HG03108 (cell line): ENCODE data around the gene CLBA1.
"Not testable (repeated sequence)": the region's sequence is repeated elsewhere in the genome, so short reads cannot be mapped to it uniquely, and the experiment has no call there.

Experiments
- ATAC-seq: cut with Tn5 transposase; IDR thresholded peaks from one replicate; pipeline ENCODE4 v1.9.1; 2021; ENCODE audit warnings: moderate library complexity; ENCODE audit not compliant: unreplicated experiment

The CLBA1 gene

DNA sequence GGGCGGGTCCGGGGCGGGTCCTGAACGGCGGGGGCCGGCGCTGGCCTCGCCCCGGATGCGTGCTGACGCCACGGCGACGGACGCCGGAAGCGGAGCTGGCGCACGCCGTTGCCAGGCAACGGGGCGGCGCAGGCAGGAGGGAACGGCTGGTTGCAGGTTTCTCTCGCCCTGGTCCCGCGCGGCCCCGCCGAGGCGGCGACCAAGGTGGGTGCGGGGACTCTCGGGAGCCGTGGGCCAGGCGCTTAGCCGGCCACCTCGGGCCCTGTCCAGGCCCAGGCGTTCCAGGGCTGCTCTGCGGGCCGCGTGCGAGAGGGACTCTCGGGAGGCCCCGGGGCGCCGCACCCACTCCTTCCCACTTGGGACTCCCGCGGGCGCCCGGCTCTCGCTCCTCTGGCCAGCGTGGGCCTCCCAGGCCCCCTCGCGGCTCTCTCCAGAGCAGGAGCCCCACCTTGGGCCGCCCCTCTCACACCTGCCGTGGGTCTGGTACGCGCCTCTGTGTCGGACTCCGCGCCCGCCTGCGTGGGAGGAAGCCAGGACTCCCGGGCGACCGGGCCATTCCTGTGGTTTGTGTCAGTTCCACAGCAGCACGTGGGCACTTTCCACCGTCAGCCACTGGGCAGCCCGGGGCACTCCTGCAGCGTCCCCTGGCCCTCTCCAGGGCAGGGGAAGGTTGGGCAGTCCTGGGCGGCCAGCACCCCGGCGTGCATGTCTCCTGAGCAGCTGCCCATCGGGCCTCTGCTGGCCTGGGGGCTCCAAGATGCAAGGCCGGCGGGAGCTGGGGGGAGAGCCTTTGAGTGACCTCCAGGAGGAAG lies at the start of gene CLBA1:
CLBA1 (plus strand) TSS at position 114 of the 812 bp plus-strand sequence; CDS start at position 758, 644 bp downstream.
- ATAC-seq, result peak; percentile 91

DNA sequence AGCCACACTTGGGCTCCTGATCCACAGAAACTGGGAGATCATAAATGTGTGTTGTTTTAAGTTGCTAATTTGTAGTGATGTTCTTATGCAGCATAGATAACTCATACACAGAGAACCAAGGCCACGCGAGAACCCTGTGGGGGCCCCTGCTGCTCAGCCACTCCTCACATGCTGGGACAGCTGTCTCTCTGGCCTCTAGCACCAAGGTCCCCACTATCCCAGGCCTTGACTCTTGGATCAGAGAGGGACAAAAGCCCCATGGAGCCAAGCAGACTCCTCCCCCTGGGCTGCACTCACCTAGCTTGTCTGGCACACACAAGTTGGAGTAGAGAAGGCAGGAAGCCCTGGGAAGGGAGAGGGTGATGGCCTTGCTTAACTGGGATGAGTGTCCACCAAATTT lies 49.6 kb upstream of the CLBA1 start:
- ATAC-seq, result no peak

DNA sequence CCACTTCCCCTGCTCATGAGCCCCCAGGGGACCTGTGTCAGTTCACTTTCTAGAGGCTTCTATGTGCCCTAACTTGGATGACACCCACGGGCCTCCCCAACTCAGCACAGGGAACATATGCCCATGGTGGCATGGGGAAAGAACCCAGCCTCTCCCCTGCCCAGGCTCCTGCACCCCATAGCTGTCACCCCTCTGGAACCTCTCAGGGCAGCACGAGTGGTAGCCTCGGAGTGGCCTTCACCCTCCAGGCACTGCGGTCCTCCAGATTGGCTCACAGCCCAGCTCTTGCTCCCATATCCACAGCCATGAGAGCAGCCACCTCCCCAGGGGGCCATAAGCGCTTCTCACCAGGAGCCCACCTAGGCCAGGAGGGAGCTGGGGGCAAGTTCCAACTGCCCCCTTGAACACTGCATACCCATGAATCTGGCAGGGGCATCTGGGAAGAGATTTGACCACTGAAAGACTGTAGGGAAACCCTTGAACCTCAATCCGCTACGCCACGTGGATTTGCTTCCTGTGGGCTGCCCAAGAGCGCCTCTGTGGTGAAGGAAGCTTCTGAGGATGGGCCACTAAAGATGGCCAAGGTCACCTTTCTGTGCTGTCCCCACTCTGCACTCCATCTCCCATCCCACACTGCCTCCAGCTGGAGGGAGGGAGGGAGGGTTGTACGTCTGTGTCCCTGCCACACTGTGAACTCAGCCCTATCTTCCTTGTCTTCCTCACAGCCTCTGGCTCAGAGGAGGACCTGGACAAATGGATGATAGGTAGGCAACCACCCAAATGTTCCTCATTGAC lies 49.0 kb upstream of the CLBA1 start:
- no peak for ATAC-seq

DNA sequence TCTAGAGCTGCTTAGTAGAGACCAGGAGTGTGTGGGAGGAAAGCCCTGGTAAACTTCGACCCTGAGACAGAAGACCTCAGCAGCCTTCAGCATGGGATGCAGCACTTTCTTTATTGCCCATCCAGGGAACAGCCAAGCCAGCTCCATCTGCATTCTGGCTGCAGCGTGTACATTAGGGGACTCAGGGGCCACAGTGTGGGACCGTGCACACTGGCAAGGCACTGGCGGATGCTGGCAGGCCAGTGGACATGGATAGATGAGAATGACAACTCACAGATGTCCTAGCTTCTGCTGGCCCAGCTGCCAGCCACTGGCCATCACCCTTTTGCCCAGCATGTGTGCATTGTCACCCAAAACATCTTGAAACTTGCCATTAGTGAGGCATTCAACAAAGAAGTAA lies 48.4 kb upstream of the CLBA1 start:
- no peak for ATAC-seq

DNA sequence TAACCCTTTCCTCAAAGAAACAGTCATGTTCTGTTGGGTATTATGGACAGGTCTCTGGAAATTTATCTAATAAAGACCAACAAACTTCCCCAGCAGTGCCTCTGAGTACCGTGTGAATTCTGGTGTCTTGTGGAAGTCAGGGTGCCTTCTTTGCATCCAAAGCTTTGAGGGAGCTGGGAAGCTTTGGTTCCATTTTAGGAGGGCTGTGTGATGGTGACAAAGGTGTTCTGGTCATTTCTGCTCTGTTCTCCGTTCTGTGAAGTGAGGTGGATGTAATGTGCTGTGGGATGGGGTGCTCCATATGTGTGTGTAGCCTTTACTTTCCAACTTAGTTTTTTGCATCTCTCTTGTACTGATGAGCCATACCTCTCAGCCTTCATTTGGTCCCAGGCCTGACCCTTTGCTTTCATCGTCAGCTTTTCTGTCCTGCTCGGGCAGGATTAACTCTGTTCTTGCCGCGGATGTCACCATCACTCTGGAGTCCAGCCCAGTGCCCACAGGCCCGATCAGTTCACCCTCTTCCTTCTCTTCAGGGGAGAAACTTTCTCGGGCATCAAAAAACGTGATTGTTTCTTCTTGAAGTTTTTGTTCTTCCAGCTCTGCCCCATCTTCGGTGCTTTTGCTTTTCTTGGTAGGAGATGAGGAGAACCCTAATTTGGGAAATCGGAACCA lies 47.8 kb upstream of the CLBA1 start:
- no peak for ATAC-seq

DNA sequence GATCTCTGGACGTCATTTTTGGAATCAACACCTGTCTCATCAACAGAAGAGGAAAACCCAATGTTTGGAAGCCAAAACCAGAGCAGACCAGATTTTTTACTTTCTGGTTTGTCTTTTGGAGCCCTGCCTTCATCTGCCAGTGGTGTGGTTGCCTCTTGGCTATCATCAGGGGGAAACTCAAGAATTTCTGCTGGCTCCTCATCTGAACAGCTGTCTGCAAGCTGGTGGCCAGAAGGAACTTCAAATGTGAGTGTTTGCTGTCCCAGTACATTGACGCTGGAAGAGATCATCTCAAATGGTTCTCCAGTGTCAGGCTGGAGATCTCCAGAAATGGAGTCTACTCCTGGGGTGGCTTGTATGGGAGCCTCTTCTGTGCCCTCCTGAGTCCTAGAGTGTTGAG lies 47.2 kb upstream of the CLBA1 start:
- ATAC-seq, result no peak

DNA sequence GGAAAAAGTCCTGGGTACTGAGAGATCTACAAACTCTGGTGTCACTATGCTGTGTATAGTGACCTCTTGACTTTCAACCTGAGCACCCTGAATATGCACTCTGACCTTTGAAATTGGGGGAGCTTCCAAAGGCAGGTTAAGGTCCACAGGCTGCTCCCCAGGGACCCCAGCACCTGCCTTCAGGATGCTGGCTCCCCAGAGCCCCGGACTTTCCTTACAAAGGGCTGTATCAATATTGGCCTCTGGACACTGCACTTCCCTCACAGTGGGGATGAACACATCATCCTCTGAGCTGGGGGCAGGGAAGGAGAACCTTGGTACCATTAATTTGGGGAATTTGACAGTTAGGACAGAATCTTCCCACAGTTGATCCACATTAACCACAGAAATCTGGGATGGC lies 46.6 kb upstream of the CLBA1 start:
- ATAC-seq, result no peak

DNA sequence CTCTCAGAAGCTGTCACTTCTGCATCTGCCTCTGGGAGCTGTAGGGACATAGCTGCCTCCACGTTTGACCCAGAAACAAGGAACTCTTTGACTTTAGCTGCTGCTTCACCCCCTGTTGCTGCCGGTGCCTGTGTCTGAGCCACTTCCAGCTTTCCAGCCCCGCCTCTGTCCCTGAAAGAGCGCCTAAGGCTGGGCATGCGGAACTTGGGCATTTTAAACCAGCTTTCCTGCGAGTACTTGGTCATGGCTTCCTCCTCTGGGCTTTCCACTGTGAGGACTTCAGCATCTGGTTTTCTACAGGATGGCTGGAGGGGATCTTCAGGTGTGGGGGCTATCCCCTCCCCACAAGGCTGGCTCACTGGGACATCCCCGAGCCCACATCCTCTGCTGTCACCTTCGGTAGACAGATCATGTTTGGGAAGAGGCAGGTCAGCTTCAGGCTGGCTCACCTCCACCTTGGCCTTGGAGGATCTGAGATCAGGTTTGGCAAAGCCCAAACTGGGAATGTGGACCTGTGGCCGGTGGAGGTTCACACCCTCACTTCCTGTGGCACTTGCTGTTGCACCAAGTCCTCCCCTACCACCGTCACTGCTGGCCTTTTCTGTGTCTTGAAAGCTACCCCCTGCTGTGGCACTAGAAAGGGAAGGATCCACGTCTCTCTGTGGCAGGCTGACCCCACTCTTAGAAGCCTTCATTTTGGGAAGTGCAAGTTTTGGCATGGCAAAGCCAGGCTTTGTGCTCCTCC lies 45.8 kb upstream of the CLBA1 start:
- no peak for ATAC-seq

DNA sequence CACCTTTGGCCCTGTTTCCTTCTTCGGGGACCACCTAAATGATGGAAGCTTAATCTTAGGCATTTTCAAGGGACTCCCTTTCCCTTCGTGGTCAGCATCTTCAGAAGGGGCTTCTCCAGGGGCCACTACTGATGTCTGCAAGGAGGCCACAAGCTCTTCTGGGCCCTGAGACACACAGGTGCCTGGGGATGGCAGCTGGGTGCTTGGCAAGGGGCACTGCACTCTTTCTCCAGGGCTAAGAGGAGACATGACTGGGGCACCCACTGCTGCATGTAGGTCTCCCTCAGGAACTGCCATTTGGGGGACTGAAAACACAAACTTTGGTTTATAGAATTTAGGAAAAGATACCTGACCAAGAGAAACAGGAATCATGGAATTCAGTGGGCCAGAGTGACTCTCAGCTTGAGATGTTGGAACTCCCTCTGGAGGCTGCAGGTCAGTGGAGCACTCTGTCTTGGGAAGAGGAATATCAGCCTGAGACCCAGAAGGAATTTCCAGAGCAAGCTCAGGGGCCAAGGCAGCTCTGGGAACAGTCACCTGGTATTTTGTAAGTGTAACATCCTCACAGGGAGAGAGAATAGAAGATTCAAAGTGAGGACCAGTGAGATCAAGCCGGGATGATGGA lies 45.0 kb upstream of the CLBA1 start:
- ATAC-seq, result no peak

DNA sequence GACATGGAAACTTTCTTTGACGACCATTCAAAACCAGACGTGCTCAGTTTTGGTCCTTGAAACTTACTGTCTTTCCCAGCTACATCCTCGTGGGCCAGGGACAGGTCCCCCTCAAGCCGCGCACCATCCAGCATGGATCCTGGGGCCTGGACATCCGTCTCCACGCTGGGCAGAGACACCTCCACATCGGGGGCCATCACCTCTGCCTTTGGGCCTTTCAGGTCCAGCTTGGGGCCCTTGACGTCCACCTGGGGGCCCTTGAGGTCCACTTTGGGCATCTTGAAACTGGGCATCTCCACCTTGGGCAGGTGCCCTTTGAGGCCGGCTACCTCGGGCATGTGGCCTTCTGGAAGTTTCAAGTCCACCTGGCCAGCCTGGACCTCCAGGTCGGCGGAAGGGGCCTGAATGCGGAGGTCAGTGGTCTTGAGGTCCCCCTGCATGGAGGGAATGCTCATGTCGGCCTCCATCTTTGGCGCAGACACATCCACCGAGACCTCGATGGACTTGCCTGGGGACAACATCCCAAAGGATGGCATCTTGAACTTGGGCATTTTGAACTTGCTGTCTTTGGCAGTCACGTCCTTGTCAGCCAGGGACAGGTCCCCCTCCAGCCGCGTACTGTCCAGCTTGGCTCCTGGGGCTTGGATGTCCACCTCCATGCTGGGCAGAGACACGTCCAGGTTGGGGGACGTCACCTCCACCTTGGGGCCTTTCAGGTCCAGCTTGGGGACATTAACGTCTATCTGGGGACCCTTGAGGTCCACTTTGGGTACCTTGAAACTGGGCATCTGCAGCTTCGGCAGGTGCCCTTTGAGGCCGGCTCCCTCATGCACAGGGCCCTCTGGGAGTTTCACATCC lies 43.9 kb upstream of the CLBA1 start:
- no peak for ATAC-seq

DNA sequence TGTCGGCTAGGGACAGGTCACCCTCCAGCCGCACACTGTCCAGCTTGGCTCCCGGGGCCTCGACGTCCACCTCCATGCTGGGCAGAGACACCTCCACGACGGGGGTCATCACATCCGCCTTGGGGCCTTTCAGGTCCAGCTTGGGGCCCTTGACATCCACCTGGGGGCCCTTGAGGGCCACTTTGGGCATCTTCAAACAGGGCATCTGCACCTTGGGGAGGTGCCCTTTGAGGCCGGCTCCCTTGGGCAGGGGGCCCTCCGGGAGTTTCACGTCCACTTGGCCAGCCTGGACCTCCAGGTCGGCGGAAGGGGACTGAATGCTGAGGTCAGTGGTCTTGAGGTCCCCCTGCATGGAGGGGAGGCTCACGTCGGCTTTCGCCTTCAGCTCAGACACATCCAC lies 43.0 kb upstream of the CLBA1 start:
- ATAC-seq, result no peak

DNA sequence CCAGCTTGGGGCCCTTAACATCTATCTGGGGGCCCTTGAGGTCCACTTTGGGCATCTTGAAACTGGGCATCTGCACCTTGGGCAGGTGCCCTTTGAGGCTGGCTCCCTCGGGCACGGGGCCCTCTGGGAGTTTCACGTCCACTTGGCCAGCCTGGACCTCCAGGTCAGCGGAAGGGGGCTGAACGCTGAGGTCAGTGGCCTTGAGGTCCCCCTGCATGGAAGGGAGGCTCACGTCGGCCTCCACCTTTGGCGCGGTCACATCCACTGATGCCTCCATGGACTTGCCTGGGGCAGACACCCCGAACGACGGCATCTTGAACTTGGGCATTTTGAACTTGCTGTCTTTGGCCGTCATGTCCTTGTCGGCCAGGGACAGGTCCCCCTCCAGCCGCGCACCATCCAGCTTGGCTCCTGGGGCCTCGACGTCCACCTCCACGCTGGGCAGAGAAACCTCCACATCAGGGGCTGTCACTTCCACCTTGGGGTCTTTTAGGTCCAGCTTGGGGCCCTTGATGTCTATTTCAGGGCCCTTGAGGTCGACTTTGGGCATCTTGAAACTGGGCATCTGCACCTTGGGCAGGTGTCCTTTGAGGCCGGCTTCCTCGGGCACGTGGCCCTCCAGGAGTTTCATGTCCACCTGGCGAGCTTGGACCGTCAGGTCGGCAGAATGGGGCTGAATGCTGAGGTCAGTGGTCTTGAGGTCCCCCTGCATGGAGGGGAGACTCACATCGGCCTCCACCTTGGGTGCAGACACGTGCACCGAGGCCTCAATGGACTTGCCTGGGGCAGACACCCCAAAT lies 42.2 kb upstream of the CLBA1 start:
- ATAC-seq, result not testable (repeated sequence)

DNA sequence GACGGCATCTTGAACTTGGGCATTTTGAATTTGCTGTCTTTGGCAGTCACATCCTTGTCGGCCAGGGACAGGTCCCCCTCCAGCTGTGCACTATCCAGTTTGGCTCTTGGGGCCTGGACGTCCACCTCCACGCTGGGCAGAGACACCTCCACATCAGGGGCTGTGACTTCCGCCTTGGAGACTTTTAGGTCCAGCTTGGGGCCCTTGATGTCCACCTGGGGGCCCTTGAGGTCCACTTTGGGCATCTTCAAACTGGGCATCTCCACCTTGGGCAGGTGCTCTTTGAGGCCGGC lies 41.6 kb upstream of the CLBA1 start:
- ATAC-seq, result not testable (repeated sequence)

DNA sequence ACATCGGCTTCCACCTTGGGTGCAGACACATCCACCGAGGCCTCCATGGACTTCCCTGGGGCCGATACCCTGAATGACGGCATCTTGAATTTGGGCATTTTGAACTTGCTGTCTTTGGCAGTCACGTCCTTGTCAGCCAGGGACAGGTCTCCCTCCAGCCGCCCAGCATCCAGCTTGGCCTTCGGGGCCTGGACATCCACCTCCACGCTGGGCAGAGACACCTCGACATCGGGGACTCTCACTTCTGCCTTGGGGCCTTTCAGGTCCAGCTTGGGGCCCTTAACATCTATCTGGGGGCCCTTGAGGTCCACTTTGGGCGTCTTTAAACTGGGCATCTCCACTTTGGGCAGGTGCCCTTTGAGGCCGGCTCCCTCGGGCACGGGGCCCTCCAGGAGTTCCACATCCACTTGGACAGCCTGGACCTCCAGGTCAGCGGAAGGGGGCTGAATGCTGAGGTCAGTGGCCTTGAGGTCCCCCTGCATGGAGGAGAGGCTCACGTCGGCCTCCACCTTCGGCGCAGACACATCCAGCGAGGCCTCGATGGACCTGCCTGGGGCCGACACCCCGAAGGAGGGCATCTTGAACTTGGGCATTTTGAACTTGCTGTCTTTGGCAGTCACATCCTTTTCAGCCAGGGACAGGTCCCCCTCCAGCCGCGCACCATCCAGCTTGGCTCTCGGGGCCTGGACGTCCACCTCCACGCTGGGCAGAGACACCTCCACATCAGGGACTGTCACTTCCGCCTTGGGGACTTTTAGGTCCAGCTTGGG lies 41.0 kb upstream of the CLBA1 start:
- ATAC-seq, result not testable (repeated sequence)

DNA sequence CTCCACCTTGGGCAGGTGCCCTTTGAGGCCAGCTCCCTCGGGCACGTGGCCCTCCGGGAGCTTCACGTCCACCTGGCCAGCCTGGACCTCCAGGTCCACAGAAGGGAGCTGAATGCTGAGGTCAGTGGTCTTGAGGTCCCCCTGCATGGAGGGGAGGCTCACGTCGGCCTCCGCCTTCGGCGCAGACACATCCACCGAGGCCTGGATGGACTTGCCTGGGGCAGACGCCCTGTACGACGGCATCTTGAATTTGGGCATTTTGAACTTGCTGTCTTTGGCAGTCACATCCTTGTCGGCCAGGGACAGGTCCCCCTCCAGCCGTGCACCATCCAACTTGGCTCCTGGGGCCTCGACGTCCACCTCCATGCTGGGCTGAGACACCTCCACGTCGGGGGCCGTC lies 40.3 kb upstream of the CLBA1 start:
- ATAC-seq, result not testable (repeated sequence)

DNA sequence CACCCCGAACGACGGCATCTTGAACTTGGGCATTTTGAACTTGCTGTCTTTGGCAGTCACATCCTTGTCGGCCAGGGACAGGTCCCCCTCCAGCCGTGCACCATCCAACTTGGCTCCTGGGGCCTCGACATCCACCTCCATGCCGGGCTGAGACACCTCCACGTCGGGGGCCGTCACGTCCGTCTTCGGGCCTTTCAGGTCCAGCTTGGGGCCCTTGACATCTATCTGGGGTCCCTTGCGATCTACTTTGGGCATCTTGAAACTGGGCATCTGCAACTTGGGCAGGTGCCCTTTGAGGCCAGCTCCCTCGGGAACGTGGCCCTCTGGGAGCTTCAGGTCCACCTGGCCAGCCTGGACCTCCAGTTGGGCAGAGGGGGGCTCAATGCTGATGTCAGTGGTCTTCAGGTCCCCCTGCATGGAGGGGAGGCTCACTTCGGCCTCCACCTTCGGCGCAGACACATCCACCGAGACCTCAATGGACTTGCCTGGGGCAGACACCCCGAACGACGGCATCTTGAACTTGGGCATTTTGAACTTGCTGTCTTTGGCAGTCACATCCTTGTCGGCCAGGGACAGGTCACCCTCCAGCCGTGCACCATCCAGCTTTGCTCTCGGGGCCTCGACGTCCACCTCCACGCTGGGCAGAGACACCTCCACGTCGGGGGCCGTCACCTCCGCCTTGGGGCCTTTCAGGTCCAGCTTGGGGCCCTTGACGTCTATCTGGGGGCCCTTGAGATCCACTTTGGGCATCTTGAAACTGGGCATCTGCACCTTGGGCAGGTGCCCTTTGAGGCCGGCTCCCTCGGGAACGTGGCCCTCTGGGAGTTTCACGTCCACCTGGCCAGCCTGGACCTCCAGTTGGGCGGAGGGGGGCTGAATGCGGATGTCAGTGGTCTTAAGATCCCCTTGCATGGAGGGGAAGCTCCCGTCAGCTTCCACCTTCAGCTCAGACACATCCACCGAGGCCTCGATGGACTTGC lies 39.3 kb upstream of the CLBA1 start:
- ATAC-seq, result not testable (repeated sequence)

DNA sequence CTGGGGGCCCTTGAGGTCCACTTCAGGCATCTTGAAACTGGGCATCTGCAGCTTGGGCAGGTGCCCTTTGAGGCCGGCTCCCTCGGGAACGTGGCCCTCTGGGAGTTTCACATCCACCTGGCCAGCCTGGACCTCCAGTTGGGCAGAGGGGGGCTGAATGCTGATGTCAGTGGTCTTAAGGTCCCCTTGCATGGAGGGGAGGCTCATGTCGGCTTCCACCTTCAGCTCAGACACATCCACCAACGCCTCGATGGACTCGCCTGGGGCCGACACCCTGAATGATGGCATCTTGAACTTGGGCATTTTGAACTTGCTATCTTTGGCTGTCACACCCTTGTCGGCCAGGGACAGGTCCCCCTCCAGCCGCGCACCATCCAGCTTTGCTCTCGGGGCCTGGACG lies 38.4 kb upstream of the CLBA1 start:
- not testable (repeated sequence) for ATAC-seq
